Lower lobe of right lung (tissue), 2 donors: ENCODE results near the gene OR5AS1. TPM values are rescaled to one million over a fixed set of nuclear protein-coding genes. Genes with fewer than 3 reads are reported as not detected.
"Not testable (repeated sequence)": the region's sequence is repeated elsewhere in the genome, so short reads cannot be mapped to it uniquely, and the experiment has no call there.

Experiments
- ATAC-seq, 2 donors: fragments of 200-7000 bp; cut with Tn5 transposase; one replicate each; pipeline ENCODE4 v1.9.1; 2020 to 2022; ENCODE audit warnings: mild to moderate bottlenecking in 2 of 2, moderate library complexity in 2 of 2
- DNase-seq: peaks from one replicate; pipeline ENCODE4 v3.0.0-alpha.2; 2020
- H3K27ac ChIP-seq: fragments of 200-600 bp; one replicate; pipeline ENCODE4 v1.8.0; 2022
- H3K27me3 ChIP-seq: fragments of 200-600 bp; one replicate; pipeline ENCODE4 v1.8.0; 2022; ENCODE audit warnings: low read depth
- H3K36me3 ChIP-seq: fragments of 200-600 bp; one replicate; pipeline ENCODE4 v1.8.0; 2022; ENCODE audit warnings: mild to moderate bottlenecking
- H3K4me1 ChIP-seq: fragments of 200-600 bp; one replicate; pipeline ENCODE4 v1.8.0; 2022
- H3K4me3 ChIP-seq: fragments of 200-600 bp; one replicate; pipeline ENCODE4 v1.8.0; 2022; ENCODE audit warnings: mild to moderate bottlenecking
- H3K9me3 ChIP-seq: fragments of 200-600 bp; one replicate; pipeline ENCODE4 v1.8.0; 2022
- CTCF ChIP-seq: fragments of 200-600 bp; IDR thresholded peaks from one replicate; pipeline ENCODE4 v1.8.0; 2022; ENCODE audit warnings: antibody characterized with exemption, mild to moderate bottlenecking
- intact Hi-C: fragments of 100-400 bp; cut with DNase I; formaldehyde crosslinking; loops from one replicate; pipeline ENCODE4 v1.11.0; 2022
- total RNA-seq: library from RNA; stranded (reverse); fragmentation: NEBNext Ultra II Directional; extraction: Animal tissue kit (Norgen Biotek cat#: 25700); gene quantifications from one replicate; pipeline ENCODE4 v1.2.1, GENCODE V29; 2021
- donor health status: DM: no; HTN: yes; CAD: no; lungs with severe emphysema.

Gene OR5AS1
- total RNA-seq, 1 donor from 2014 or later: not detected

GRCh38 chr11:56049487-56049886, 22.0 kb downstream of the OR5AS1 start:
- no peaks in the 10 kb centered on the region for H3K4me1 ChIP-seq
- no peak for DNase-seq
- no peak for ATAC-seq
- no peaks in the 10 kb centered on the region for H3K36me3 ChIP-seq
- no peaks in the 10 kb centered on the region for H3K9me3 ChIP-seq
- H3K4me3 ChIP-seq: no peak overlapping the region
- intact Hi-C loops: no loop called here
- TF ChIP-seq CTCF: no peak
- no peak overlapping the region for H3K27ac ChIP-seq
- no peaks in the 10 kb centered on the region for H3K27me3 ChIP-seq

GRCh38 chr11:56056366-56056765, 28.9 kb downstream of the OR5AS1 start:
- not testable (repeated sequence) for H3K4me3 ChIP-seq

GRCh38 chr11:56057661-56058237, 30.3 kb downstream of the OR5AS1 start:
- H3K36me3 ChIP-seq, DNase-seq, intact Hi-C loops, H3K9me3 ChIP-seq, ATAC-seq, H3K27me3 ChIP-seq, H3K4me1 ChIP-seq, H3K4me3 ChIP-seq, H3K27ac ChIP-seq: not testable (repeated sequence)

More at GRCh38 chr11:56056366-56056765, 28.9 kb downstream of the OR5AS1 start:
- H3K36me3 ChIP-seq, DNase-seq, intact Hi-C loops, H3K4me1 ChIP-seq, ATAC-seq, H3K9me3 ChIP-seq, H3K27ac ChIP-seq, H3K27me3 ChIP-seq: not testable (repeated sequence)

- DNase-seq, H3K36me3 ChIP-seq, H3K27ac ChIP-seq, H3K9me3 ChIP-seq, ATAC-seq, H3K4me1 ChIP-seq, intact Hi-C loops, H3K27me3 ChIP-seq, H3K4me3 ChIP-seq: not testable (repeated sequence)
Measured at GRCh38 chr11:56058260-56058780, 30.9 kb downstream of the OR5AS1 start.

DNA sequence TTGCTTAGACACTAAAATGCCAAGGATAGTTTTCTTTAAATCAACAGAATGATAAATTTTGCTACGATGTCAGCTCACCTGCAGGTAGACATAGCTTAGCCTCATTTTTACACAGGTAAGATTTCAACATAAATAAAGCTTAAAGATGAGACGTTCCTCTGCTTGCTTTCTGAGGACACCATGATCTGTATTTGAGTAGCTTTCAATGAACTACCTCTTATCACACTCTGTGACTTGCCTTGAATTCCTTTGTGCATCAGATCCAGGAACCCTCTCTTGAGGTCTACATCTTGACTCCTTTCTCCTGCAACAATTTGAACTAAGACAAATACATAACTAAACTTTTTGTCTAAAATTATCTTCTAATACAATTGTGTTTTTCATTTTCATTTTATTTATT, 39.5 kb downstream of the OR5AS1 start:
- ATAC-seq (no peak), DNase-seq (no peak)
- Histone ChIP-seq H3K4me3 (no peak overlapping the region), H3K9me3 (no peaks in the 10 kb centered on the region), H3K27me3 (no peaks in the 10 kb centered on the region), H3K4me1 (no peaks in the 10 kb centered on the region), H3K27ac (no peak overlapping the region), H3K36me3 (no peaks in the 10 kb centered on the region)
- no peak for TF ChIP-seq CTCF
- intact Hi-C loops: no loop called here

Other genes starting within 250 kb of the OR5AS1 start
- not detected for gene OR5D14, start 232.1 kb upstream of the OR5AS1 start, total RNA-seq
- not detected for gene OR5L1, start 216.3 kb upstream of the OR5AS1 start, total RNA-seq
- not detected for gene OR5D18, start 208.0 kb upstream of the OR5AS1 start, total RNA-seq
- gene OR5L2, start 200.4 kb upstream of the OR5AS1 start, total RNA-seq: not detected
- gene OR5D16, start 188.9 kb upstream of the OR5AS1 start, total RNA-seq: not detected
- gene TRIM51, start 144.4 kb upstream of the OR5AS1 start, total RNA-seq: not detected
- not detected for gene OR5W2, start 113.1 kb upstream of the OR5AS1 start, total RNA-seq
- gene OR5I1, start 91.3 kb upstream of the OR5AS1 start, total RNA-seq: not detected
- not detected for gene OR10AG1, start 57.7 kb upstream of the OR5AS1 start, total RNA-seq
- not detected for gene OR5F1, start 33.0 kb upstream of the OR5AS1 start, total RNA-seq
- gene OR8I2, start 65.7 kb downstream of the OR5AS1 start, total RNA-seq: not detected
- not detected for gene OR8H2, start 76.0 kb downstream of the OR5AS1 start, total RNA-seq
- gene OR8H3, start 94.7 kb downstream of the OR5AS1 start, total RNA-seq: not detected
- not detected for gene OR8J3, start 112.5 kb downstream of the OR5AS1 start, total RNA-seq
- not detected for gene OR8K5, start 132.7 kb downstream of the OR5AS1 start, total RNA-seq
- not detected for gene OR5J2, start 149.0 kb downstream of the OR5AS1 start, total RNA-seq
- gene OR5T2, start 206.6 kb downstream of the OR5AS1 start, total RNA-seq: not detected
- gene OR5T3, start 224.6 kb downstream of the OR5AS1 start, total RNA-seq: not detected
- gene OR5T1, start 246.5 kb downstream of the OR5AS1 start, total RNA-seq: not detected